Muscle of leg (tissue), 11 donors: ENCODE data around the gene POF1B. TPM values are rescaled to one million over a fixed set of nuclear protein-coding genes. Genes with fewer than 3 reads are reported as not detected.

ENCODE experiments used
- DNase-seq: peaks from one replicate; pipeline ENCODE4 v3.0.0; 2013
- H3K27ac ChIP-seq: one replicate; pipeline ENCODE4 v1.5.1; 2013; ENCODE audit warnings: mild to moderate bottlenecking, low read length, control low read depth
- H3K27me3 ChIP-seq: one replicate; pipeline ENCODE4 v1.6.1; 2013; ENCODE audit warnings: low read length; ENCODE audit not compliant: control insufficient read depth, insufficient read depth
- H3K36me3 ChIP-seq: one replicate; pipeline ENCODE4 v1.6.1; 2013; ENCODE audit warnings: low read length; ENCODE audit not compliant: control insufficient read depth, insufficient read depth
- H3K4me1 ChIP-seq: one replicate; pipeline ENCODE4 v1.6.1; 2013; ENCODE audit warnings: low read length; ENCODE audit not compliant: control insufficient read depth, insufficient read depth
- H3K4me3 ChIP-seq: one replicate; pipeline ENCODE4 v1.5.1; 2013; ENCODE audit warnings: low read length, control low read depth
- H3K9me3 ChIP-seq: replicated peaks from 2 replicates; pipeline ENCODE4 v1.6.1; 2013; ENCODE audit warnings: low read depth, low read length; ENCODE audit not compliant: control insufficient read depth
- WGBS: methylation state at CpG from one replicate; pipeline ENCODE4 v1.1.5; 2013; ENCODE audit warnings: missing lambda C conversion rate; ENCODE audit not compliant: insufficient coverage; 5-methylcytosine and 5-hydroxymethylcytosine counted together
- polyA plus RNA-seq, 8 donors: library from polyadenylated mRNA; unstranded; fragments of 120-200 nt; gene quantifications; one replicate each; pipeline versions ENCODE4 v1.2.1 to v1.2.3, GENCODE V29; 2013; ENCODE audit warnings: inconsistent platforms in 1 of 8, low replicate concordance in 1 of 8; ENCODE audit not compliant: insufficient read length in 8 of 8, insufficient read depth in 1 of 8
- total RNA-seq: library from RNA; stranded (reverse); fragments of 120-200 nt; gene quantifications from one replicate; pipeline ENCODE4 v1.2.4, GENCODE V29; 2013

The POF1B gene
- total and polyA plus RNA-seq, 9 donors = 0.04 to 2.0 (median 0.09) TPM

DNA sequence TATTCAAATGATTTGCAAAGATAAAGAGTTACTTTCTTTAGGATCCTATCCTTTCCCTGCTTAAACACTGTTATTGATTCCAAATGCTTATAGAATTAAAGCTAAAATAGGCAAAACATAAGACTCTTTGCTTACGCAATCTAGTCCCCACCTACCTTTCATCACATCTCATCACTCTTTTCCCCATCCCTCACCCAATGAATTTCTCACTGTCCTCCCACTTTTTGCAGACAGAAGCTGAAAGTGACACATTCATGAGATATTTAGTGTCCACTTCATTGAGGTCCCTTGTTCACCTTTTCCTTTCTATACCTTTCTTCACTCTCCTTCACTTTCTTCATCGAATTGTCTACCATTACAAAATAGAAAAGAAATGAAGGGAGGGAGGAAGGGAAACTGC lies 136.3 kb downstream of the POF1B start:
- Histone ChIP-seq H3K36me3 (no peaks in the 10 kb centered on the region), H3K4me1 (no peaks in the 10 kb centered on the region), H3K4me3 (peak overlapping the region; percentile 79), H3K27ac (peak overlapping the region; percentile 94), H3K9me3 (no peaks in the 10 kb centered on the region), H3K27me3 (peaks cover 9% of the 10 kb centered on the region)
- 88% methylated on average over 1 of the region's 2 CpGs for WGBS
- DNase-seq = peak; percentile 8

Other genes with a start within 250 kb of the POF1B start
- gene SATL1, start 135.9 kb downstream of the POF1B start, total RNA-seq = 0.31 TPM
- gene SATL1, start 135.9 kb downstream of the POF1B start, polyA plus RNA-seq = under 1 TPM; 0.23 to 0.37 (median 0.34) TPM
- gene ZNF711, start 135.7 kb downstream of the POF1B start, total RNA-seq = 20.7 TPM
- gene ZNF711, start 135.7 kb downstream of the POF1B start, polyA plus RNA-seq = 10 to 100 TPM; 20.5 to 32.2 (median 28.1) TPM